GM21576 (cell line): ENCODE results near the gene CA4.
"Not testable (repeated sequence)": the region's sequence is repeated elsewhere in the genome, so short reads cannot be mapped to it uniquely, and the experiment has no call there.

Experiments
- ATAC-seq: cut with Tn5 transposase; IDR thresholded peaks from one replicate; pipeline ENCODE4 v1.9.1; 2021; ENCODE audit warnings: mild to moderate bottlenecking, moderate library complexity; ENCODE audit not compliant: unreplicated experiment

Gene CA4

DNA sequence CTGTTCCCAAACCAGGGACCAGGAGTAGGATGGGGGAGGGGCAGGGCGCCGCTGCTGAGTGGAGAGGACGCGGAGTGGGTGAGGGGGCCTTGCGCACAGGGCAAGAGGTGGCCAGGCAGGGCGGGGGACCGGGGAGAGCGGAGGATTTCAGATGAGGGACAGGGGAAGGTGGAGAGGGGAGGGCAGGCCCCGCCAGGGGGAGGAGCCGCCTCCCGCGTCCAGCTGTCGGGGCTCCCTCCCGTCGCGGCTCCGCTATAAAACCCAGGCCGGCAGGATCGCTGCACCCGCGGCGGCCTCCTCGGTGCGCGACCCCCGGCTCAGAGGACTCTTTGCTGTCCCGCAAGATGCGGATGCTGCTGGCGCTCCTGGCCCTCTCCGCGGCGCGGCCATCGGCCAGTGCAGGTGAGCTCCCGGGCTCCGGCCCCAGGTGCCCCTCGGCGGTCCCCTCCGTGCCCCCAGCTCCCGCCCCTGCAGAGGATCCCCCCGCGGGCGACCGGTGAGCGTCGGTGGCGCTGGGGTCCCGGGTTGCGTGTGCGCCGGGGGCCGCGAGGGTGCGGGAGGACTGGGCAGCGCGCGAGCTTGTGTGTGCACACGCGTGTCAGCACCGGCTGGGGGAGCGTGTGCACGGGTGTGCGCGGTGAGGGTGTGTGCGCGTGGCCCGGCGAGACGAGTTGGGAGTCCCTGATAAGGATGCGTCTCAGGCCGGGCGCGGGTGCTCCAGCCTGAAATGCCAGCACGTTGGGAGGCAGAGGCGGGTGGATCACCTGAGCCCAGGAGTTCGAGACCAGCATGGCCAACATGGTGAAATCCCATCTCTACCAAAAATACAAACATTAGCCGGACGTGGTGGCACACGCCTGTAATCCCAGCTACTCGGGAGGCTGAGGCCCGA, at the start of gene CA4:
Gene CA4, plus strand, starts transcription at position 283 of the 892 bp plus-strand sequence. Its CDS starts 62 bp downstream, at position 345.
- no peak for ATAC-seq

DNA sequence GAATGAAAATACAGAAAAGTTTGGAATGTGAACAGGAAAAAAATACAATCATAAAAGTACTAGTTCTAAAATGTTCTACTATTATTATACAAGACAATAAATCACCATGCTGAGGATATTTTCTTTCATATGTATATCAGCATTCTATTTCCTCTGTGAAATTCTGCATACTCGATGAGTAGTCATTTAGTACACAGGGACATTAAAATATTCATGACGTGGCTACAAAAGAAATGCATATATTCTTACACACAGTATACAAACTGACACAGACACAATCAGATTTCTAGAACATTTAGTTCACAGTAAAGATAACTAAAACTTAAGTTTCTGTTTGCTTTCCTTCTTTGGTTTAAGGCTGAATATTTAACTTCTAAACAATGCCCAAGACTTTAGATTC, 49.2 kb upstream of the CA4 start:
- ATAC-seq = not testable (repeated sequence)

DNA sequence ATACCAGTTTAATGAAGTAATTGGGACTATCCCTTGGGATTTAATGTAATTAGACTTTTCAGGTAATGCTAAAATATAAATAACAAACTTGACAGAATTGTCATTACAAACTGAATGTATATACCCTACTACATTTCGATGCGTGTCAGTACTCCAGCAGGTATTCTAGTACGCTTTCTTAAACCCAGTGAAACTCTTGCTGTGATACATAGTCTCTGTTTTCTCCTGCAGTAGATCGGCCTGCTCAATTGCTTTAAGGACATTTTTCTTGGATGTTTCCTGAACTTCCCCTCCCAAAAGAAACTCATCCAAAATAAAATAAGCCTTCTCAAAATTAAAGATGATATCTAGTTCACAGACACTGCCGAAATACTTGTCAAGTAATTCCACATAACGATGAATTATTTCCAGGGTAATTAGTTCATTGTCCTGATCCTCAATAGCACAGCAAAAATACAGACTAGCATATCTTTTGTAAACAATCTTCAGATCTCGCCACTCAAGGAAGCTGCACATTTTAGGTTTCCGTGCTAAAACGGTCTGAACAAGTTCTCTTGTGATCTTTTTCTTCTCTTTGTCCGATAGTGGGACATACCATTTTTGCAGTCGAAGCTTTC, 47.6 kb upstream of the CA4 start:
- ATAC-seq = not testable (repeated sequence)

DNA sequence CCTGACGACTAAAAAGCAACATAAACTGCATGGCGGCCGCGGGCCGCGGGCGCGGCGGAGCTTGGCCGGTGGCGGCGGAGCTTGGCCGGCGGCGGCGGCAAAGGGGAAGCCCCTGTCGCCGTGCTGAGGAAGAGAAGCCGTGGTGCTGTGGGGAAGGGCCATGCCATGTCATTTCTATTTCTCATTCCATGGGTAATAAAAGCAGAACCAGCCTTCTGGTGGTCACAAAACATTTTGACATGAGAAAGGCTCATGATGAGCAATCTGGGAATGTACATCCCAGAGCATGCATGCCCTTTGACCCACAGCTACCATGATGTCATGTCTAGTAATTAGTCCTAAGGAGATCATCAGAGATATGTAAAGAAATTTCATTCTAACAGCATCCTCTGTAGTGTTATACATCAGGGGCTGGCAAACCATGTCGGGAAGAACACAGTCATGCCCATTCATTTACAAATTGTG, 47.1 kb upstream of the CA4 start:
- ATAC-seq = no peak

DNA sequence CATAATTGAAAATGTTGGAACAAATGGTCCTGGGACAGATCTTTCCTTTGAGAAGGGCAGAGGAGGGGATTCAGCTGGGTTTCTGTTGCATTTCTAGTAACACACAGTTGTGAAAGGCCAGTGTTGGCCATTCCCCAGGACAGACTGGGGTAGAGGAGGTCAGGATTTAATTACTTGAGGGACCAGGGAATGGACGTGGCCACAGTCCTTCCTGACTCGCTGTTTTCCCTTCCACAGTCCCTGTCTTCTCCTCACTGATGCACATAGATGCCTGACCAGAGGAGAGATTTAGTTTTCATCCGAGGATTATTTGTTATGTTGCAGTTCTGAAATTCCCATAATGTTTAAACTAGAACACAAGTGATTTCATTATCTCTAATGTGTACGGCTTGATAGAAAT, 45.8 kb upstream of the CA4 start:
- no peak for ATAC-seq

DNA sequence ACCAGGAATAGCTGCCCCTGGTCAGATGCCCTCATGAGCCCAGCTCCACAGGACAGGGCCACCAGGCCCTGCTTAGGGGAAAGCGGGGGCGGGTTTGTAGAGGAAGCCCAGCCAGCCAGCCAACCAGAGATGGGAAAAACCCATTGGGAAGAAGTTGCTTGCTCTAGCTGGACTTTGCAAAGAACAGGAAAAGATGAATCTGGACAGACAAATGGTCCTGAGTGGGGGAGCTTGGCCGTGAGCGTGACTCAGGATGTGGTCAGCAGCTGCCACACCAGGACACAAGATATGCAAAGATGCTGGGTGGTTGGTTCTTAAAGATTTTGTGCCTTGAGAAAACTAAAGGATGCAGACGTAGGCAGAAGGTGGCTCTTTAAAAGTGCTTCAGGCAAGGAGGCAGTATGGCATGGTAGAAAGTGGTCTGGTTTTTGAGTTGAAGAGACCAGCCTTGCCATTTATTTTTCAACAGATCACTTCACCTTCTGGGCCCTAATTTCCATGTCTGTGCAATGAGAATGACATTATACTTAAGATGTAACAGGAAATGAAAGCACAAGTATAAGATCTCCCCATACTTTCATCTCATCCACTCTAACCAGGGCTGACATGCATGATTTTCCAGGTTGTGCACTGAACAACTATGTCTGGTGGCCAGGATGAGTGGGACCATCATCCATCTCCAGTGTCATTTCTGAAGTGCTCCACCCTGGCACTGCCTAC, 43.3 kb upstream of the CA4 start:
- no peak for ATAC-seq

DNA sequence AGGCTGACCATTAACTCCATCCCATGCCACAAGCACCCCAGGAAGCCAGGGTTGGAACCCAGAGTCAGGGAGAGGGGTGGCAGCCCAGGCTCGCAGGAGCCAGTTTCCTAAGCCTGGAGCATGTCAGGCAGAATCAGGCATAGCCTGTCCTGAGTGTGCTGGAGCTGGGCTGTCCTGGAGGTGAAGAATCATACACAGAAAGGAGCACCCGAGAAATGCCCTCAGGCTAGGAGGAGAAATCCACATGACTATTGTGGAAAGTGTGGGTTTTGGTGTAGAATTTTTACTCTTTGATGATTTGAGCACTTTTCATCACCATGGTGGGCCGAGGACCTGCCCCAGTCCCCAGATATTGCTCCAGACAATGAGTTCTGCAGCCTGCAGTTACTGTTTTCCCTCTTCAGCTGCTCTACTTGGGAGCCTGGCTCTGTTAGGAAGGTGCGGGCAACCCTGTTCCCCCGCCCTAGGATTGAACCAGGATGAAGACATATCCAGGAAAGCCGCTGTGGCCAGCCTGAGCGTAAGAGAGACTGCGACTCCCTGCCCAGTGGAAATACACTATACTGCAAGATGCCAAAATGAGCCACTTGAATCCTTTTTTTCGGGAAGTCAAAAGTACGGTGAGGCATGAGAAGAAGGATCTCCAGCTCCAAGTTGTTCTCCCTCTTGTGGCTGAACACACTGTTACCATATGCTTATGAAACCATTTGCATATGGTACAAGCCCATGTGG, 42.1 kb upstream of the CA4 start:
- no peak for ATAC-seq

DNA sequence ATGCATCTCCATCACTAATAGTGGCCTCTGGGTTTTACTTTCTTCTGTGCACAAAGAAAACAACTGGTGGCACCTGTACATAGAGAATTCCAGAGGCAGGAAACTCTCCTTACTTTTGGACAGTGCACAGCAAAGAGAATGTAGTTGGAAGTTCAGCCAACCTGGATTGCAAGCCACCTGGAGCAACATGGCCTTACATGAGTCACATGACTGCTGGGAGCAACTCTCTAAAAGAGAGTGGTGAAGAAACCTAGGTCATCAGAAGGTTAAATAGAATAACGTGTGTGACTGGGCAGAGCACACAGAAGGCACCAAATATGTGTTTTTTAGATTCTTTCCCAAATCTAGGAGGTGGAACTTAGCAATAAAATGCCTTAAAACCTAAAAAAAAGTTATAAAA, 41.5 kb upstream of the CA4 start:
- ATAC-seq = not testable (repeated sequence)

DNA sequence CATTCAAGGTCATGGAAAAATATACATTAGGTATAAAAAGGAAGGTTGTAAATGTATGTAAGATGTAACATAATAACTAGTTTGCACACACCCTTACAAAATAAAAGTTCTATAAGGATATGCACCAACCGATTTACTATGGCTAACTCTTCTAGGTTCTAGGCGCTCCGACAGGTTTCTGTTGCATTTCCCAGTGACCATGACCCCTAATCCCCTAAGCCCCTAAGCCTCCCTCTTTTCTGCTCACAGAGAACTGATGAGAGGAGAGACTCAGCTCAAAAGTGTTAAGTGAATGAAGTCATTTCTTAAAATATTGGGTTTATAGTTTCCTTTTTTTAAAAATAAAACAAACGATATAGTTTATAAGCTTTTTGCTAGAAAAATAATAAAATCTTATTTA, 41.1 kb upstream of the CA4 start:
- no peak for ATAC-seq

DNA sequence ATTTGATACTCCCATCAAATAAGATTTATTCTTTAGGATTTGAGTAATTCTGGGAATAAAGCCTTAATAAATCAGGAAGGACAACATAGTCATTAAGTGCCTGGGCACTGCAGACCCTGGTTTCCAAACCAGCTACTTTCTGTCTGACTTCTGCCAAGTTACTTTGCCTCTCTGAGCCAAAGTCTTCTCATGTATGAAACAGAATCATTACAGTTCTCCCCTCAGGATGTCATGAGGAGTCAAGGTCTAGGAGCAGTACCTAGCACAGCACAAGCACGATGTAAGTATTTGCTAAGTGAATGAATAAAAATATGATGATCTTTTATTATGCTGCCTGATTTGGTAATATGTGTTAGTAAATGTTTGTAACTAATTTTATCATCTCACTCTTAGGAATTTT, 40.6 kb upstream of the CA4 start:
- ATAC-seq = no peak

DNA sequence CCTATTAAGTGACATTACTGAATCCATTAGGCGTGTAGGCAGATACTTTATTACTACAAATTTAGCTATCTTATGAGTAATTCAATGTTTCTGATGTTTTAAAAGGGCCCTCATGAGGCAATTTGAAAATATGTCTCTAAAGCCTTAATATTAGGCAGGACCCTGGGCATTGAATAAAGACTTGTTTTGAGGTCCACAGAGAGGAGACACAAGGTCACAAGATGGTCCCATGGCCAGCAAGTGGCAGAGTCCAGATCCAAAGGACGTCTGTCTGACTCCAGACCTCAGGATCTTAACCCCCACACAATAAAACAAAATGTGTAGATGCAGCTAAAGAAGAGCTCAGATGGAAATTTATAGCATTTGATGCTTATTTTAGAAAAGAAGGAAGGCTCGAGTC, 39.2 kb upstream of the CA4 start:
- ATAC-seq = no peak

DNA sequence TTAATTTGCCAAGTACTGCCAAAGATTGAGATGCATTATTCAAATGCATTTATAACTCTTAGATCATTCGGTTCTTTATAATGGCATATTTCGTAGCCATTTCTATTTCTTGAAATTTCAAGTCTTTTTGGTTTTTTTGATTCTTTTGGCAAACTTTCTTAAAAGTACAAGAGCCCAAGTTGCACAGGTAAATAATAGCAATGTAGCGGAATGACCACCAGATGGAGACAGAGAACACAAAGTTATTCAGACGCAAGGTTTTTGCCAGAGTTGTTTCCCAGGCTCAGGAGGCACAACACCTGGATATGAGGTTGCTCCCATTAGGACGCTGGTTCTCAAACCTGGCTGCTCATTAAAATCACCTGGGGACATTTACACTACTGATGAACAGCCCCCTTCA, 38.1 kb upstream of the CA4 start:
- ATAC-seq = not testable (repeated sequence)

DNA sequence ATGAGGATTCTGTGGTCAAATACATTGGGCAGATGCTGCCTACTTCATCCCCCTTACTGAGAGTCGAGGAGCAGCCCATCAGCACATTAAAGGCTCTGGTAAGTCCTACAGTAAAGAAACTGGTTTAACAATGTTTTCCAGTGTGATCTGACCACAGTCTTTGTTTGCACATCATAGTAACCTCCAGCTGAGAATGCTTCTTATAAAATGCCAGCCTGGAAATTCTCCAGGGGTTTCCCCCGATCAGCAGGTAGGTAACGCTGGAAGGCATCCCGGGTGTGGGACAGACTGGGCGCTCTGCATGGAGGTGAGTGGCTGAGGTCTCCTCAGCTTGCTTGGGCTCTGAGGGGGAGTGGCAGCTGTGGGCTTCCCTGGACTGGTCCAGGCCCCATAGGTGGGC, 34.4 kb upstream of the CA4 start:
- not testable (repeated sequence) for ATAC-seq

DNA sequence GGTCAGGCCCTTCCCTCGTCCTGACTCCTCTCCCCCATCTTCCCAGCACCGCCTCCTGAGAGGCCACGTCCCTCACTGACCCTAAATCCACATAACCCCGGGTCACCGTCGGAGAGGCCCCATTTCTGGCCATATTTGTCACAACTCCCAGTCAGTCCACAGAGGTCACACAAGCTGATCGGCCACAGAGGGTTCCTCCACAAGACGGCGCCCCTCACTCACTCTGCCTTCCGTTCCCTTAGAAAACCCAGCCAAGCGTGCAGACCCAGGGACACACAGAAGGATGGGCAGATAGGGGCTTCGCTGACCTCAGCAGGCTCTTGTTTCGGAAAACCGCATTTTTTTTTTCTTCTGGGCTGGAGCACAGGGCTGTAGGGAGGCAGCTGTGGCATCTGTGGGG, 33.6 kb upstream of the CA4 start:
- not testable (repeated sequence) for ATAC-seq

DNA sequence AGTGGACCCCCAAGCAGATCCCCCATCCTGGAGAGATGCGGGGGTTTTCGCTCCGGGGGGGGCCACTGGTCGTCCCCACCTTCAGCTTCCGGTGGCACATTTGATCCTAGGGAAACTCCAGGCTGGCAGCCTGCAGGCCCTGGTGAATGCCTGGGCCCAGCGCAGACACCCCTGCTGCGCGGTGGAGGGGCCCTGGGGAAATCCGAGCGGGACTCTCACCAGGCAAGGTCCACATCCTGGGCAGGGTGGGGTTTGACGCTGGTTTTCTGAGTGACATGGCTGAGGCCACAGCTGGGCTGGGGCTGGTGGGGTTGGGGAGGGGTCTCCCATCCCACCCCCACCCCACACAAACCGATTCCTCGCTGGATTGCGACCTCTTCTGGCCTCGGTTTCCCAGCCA, 30.6 kb upstream of the CA4 start:
- not testable (repeated sequence) for ATAC-seq

DNA sequence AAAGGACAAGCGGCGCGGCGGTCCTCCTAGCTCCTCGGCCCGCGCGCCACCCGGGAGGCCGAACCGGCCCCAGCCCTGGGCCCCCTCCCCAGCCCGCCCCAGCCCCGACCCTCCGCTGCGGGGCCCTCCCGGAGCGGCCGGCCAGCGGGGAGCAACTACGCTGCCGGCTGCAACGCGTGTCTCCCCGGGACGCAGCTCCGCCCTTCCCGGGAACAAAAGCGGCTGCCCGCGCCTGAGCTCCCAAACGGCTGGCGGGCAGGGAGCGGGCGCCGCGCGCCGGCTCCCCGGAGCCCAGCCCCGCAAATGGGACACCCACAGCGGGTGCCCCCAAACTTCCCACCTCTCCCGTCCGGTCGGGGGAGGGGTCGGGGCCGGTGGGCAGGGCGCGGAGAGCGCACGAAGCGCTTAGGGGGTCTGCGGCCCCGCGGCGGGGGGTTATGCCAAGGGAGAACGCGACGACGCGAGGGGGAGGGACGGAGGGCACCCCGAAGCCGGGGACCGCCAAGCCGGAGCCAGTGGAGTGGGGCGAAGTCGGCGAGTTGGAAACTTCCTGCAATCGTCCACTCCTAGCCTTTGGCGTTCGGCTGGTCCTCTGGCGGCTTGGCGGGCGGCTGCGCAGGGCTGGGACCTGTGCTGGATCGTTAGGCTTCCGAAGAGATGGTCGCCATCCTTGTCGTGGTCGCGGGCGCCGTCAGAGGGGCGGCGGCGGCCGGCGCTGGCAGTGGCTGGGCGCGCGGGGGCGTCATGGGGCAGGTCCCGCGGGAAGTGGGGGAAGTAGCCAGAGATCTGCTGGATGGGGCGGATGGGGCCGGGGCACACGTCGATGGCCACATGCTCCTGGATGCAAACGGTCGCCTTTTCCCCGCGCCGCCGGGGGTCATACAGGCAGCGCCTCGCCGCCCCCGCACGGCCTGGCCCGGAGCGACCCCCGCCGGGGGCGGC, 29.7 kb upstream of the CA4 start:
- not testable (repeated sequence) for ATAC-seq

DNA sequence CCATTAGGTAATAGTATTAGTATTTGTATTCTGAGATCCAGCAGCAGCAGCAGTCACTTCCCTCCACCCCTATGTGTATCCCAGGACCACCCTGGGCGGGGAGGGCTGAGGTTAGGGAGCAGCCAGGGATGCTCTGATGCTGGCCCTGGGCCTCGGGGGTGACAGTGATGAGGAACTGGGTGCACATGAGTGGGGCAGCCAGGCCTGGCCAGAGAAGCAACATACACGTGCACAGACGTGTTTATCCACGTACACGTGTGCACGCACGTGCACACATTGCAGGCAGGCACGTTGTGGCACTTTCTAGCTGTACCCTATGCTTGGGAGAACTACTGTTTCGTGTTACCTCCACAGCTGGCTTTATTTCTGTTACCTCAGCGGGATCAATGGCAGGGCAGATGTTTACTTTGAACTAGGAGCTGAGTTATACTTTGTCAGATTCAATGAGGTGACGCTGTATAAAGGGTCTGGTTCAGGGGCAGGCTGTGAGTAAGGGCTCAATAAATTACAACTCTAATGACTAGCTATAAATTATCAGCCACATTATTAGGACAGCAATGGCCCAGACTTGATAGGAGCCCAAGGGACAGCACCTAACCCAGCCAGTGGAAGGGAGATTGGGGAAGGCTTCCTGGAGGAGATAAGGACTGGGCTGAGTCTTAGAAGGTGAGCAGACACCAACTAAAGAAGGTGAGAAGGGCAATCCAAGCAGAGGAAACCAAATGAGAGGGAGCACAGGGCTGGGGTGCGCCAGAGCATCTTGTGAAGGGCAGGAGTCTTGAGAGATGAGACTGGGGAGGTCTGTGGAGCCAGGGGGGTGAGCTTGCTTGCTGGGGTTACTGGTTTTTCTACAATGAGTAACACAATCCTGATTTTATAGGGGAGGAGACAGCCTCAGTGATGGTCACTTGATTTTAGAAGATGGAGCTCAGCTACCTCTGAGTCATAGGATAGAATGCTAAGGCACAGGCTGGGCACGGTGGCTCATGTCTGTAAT, 22.4 kb upstream of the CA4 start:
- no peak for ATAC-seq

DNA sequence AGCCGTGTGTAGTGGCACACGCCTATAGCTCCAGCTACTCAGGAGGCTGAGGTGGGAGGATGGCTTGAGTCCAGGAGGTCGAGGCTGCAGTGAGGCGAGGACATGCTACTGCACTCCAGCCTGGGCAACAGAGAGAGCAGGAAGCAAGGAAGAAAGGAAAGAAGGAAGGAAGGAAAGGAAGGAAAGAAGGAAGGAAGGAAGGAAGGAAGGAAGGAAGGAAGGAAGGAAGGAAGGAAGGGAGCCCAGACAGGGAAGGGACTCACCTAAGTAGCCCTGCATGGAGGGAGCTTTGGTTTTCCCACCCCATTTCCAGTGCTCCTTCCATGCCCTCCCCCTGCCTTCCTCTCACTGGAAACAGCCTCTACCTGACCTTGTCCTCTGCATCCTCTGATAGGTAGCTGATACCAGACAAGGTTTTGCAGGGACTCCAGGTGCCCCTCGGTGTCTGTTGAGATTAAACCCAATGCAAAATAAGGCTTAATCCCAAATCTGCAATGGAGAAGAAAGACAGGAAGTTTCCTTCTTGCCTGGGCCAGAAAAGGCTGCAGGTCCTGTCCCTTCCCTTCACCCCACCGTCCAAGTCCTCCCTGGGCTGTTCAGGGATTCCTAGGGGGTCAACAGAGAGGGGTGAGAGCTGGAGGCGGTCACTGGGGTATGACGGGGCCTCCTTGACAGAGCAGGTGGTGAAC, 21.5 kb upstream of the CA4 start:
- no peak for ATAC-seq
